ENCODE measurements around the gene NME4.

DNA sequence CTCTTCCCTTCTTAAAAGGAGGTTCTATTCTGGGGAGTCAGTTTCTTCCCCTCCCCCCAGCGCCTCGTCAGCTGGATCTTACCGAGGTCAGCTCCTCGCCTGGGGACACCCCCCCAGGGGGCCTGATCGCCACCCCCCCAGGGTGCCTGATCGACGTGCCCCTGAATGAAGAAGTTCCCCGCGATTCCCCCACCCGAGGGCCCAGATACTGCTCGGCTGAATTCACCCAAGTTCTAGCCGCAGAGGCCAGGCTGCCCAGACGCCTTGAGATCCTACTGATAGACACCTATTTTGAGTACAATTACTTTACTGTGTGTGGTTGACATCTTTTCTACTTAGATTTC is 29.9 kb downstream of the NME4 start:
- TF ChIP-seq, protein P1, sequence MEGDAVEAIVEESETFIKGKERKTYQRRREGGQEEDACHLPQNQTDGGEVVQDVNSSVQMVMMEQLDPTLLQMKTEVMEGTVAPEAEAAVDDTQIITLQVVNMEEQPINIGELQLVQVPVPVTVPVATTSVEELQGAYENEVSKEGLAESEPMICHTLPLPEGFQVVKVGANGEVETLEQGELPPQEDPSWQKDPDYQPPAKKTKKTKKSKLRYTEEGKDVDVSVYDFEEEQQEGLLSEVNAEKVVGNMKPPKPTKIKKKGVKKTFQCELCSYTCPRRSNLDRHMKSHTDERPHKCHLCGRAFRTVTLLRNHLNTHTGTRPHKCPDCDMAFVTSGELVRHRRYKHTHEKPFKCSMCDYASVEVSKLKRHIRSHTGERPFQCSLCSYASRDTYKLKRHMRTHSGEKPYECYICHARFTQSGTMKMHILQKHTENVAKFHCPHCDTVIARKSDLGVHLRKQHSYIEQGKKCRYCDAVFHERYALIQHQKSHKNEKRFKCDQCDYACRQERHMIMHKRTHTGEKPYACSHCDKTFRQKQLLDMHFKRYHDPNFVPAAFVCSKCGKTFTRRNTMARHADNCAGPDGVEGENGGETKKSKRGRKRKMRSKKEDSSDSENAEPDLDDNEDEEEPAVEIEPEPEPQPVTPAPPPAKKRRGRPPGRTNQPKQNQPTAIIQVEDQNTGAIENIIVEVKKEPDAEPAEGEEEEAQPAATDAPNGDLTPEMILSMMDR (IDR thresholded peaks at IDR 0.05): no peak
- TF ChIP-seq ZFX (IDR thresholded peaks at IDR 0.05; ENCODE audit: borderline replicate concordance): no peak
